ENCODE measurements around the gene RBX1.
"Not testable (repeated sequence)": the region's sequence is repeated elsewhere in the genome, so short reads cannot be mapped to it uniquely, and the experiment has no call there.

The RBX1 gene

GRCh38 chr22:40950962-40951794, at the start of gene RBX1:
Gene RBX1 (plus strand): TSS chr22:40951378. CDS start chr22:40951399, 21 bp downstream.
- DNase-seq, result peak; percentile 99

- DNase-seq, result no peak
These were observed 47.1 kb upstream of the RBX1 start for GRCh38 chr22:40904101-40904500.

- no peak for DNase-seq
These were observed 42.3 kb upstream of the RBX1 start for GRCh38 chr22:40908895-40909294.

- no peak for DNase-seq
These were observed 39.4 kb upstream of the RBX1 start for GRCh38 chr22:40911772-40912171.

- not testable (repeated sequence) for DNase-seq
These were observed 38.2 kb upstream of the RBX1 start for GRCh38 chr22:40912987-40913386.

GRCh38 chr22:40919446-40919845, 31.7 kb upstream of the RBX1 start:
- DNase-seq, result no peak

- no peak for DNase-seq
These were observed 30.7 kb upstream of the RBX1 start for GRCh38 chr22:40920526-40920925.

- DNase-seq, result peak; percentile 75
These were observed 28.5 kb upstream of the RBX1 start for GRCh38 chr22:40922484-40923303.

- no peak for DNase-seq
These were observed 22.5 kb upstream of the RBX1 start for GRCh38 chr22:40928657-40929056.

GRCh38 chr22:40932396-40932795, 18.8 kb upstream of the RBX1 start:
- DNase-seq, result no peak

- no peak for DNase-seq
These were observed 12.0 kb upstream of the RBX1 start for GRCh38 chr22:40939202-40939601.

- peak; percentile 24 for DNase-seq
These were observed 822 bp downstream of the RBX1 start for GRCh38 chr22:40951795-40952605.

- DNase-seq, result no peak
These were observed 2.3 kb downstream of the RBX1 start for GRCh38 chr22:40953471-40953870.

GRCh38 chr22:40954113-40954512, 2.9 kb downstream of the RBX1 start:
- no peak for DNase-seq

GRCh38 chr22:40955571-40955970, 4.4 kb downstream of the RBX1 start:
- DNase-seq, result no peak

GRCh38 chr22:40957601-40958000, 6.4 kb downstream of the RBX1 start:
- DNase-seq, result no peak

- DNase-seq, result no peak
These were observed 7.1 kb downstream of the RBX1 start for GRCh38 chr22:40958299-40958698.

GRCh38 chr22:40960145-40960544, 9.0 kb downstream of the RBX1 start:
- DNase-seq, result no peak

GRCh38 chr22:40965936-40966725, 15.0 kb downstream of the RBX1 start:
- peak; percentile 90 for DNase-seq

GRCh38 chr22:40966726-40967085, 15.5 kb downstream of the RBX1 start:
- peak; percentile 90 for DNase-seq

GRCh38 chr22:40967111-40967760, 16.1 kb downstream of the RBX1 start:
- DNase-seq, result peak; percentile 69

GRCh38 chr22:40972587-40972986, 21.4 kb downstream of the RBX1 start:
- no peak for DNase-seq

Measured in inflammatory macrophage treated with lipopolysaccharide for 4 hours (primary cell).